IPS DF 6.9 (cell line): ENCODE data around the gene FBXL19.

Experiments used
- DNase-seq: peaks from one replicate; pipeline ENCODE4 v3.0.0-alpha.2; 2013; ENCODE audit warnings: low read depth, low spot score
- H3K27ac ChIP-seq: one replicate; pipeline ENCODE4 v1.5.1; 2013; ENCODE audit warnings: low read length, control low read depth
- H3K27me3 ChIP-seq: 2 replicates; pipeline ENCODE4 v1.6.1; 2013; ENCODE audit warnings: mild to moderate bottlenecking, low read length; ENCODE audit not compliant: control insufficient read depth, insufficient read depth
- H3K36me3 ChIP-seq: 2 replicates; pipeline ENCODE4 v1.6.1; 2013; ENCODE audit warnings: low read length; ENCODE audit not compliant: control insufficient read depth, insufficient read depth
- H3K4me1 ChIP-seq: 2 replicates; pipeline ENCODE4 v1.6.1; 2013; ENCODE audit warnings: low read length; ENCODE audit not compliant: control insufficient read depth, insufficient read depth
- H3K4me3 ChIP-seq: 2 replicates; pipeline ENCODE4 v1.5.1; 2013; ENCODE audit warnings: mild to moderate bottlenecking, low read length
- H3K9me3 ChIP-seq: 2 replicates; pipeline ENCODE4 v1.6.1; 2013; ENCODE audit warnings: low read length, inconsistent platforms; ENCODE audit not compliant: control insufficient read depth, insufficient read depth
- WGBS: extraction: QIAGEN DNeasy Blood & Tissue Kit; methylation state at CpG from one replicate; pipeline ENCODE4 v1.1.7; 2013; ENCODE audit warnings: mixed read lengths, missing lambda C conversion rate; ENCODE audit not compliant: insufficient read length, insufficient coverage; 5-methylcytosine and 5-hydroxymethylcytosine counted together

FBXL19 gene

GRCh38 chr16:30947859-30948666, 24.7 kb downstream of the FBXL19 start:
- H3K36me3 ChIP-seq, result peaks cover 7% of the 10 kb centered on the region
- H3K9me3 ChIP-seq, result no peaks in the 10 kb centered on the region
- WGBS, result no CpG with 5 or more reads among the region's 44 CpGs
- H3K4me3 ChIP-seq, result peak overlapping the region; percentile 55; the same call in 1 of the 2 replicates
- no peaks in the 10 kb centered on the region for H3K27me3 ChIP-seq
- peak; percentile 100 for DNase-seq
- peaks cover 8% of the 10 kb centered on the region for H3K4me1 ChIP-seq
- no peak overlapping the region for H3K27ac ChIP-seq

GRCh38 chr16:30948667-30949649, 25.6 kb downstream of the FBXL19 start, which contains the start of gene ORAI3:
Gene ORAI3 (plus strand): TSS chr16:30949068. CDS start chr16:30949290, 222 bp downstream.
- no peaks in the 10 kb centered on the region for H3K27me3 ChIP-seq
- no peak for DNase-seq
- H3K4me3 ChIP-seq, result peak within 1 kb of the TSS; percentile 55
- H3K4me1 ChIP-seq, result peaks cover 12% of the 10 kb centered on the region
- no peaks in the 10 kb centered on the region for H3K9me3 ChIP-seq
- H3K36me3 ChIP-seq, result peaks cover 4% of the 10 kb centered on the region
- WGBS, result no CpG with 5 or more reads among the region's 70 CpGs
- H3K27ac ChIP-seq, result no peak within 1 kb of the TSS

- peaks cover 4% of the 10 kb centered on the region; the same call in 1 of the 2 replicates for H3K36me3 ChIP-seq
- H3K4me3 ChIP-seq, result peak overlapping the region; percentile 55; the same call in 1 of the 2 replicates
- DNase-seq, result no peak
- H3K9me3 ChIP-seq, result no peaks in the 10 kb centered on the region
- no CpG with 5 or more reads among the region's 21 CpGs for WGBS
- H3K27me3 ChIP-seq, result no peaks in the 10 kb centered on the region
- H3K27ac ChIP-seq, result no peak overlapping the region
- peaks cover 12% of the 10 kb centered on the region for H3K4me1 ChIP-seq
Observed at GRCh38 chr16:30949650-30950515, 26.5 kb downstream of the FBXL19 start.

- peaks cover 4% of the 10 kb centered on the region; the same call in 1 of the 2 replicates for H3K36me3 ChIP-seq
- no CpG with 5 or more reads among the region's 8 CpGs for whole genome bisulfite sequencing
- no peaks in the 10 kb centered on the region for H3K27me3 ChIP-seq
- DNase-seq, result no peak
- no peaks in the 10 kb centered on the region for H3K9me3 ChIP-seq
- H3K4me3 ChIP-seq, result no peak overlapping the region
- H3K4me1 ChIP-seq, result peaks cover 12% of the 10 kb centered on the region
- H3K27ac ChIP-seq, result no peak overlapping the region
Observed at GRCh38 chr16:30950516-30951065, 27.2 kb downstream of the FBXL19 start.

GRCh38 chr16:30951193-30951592, 27.8 kb downstream of the FBXL19 start:
- Histone ChIP-seq H3K27ac (no peak overlapping the region), H3K27me3 (no peaks in the 10 kb centered on the region), H3K9me3 (no peaks in the 10 kb centered on the region), H3K36me3 (peaks cover 4% of the 10 kb centered on the region; the same call in 1 of the 2 replicates), H3K4me3 (no peak overlapping the region), H3K4me1 (peaks cover 12% of the 10 kb centered on the region)
- no CpG with 5 or more reads among the region's 1 CpG for WGBS
- DNase-seq, result no peak

- no peak overlapping the region for H3K27ac ChIP-seq
- peaks cover 10% of the 10 kb centered on the region for H3K4me1 ChIP-seq
- H3K4me3 ChIP-seq, result no peak overlapping the region
- no peak for DNase-seq
- WGBS, result no CpG with 5 or more reads among the region's 3 CpGs
- no peaks in the 10 kb centered on the region for H3K9me3 ChIP-seq
- H3K36me3 ChIP-seq, result peaks cover 2% of the 10 kb centered on the region; the same call in 1 of the 2 replicates
- H3K27me3 ChIP-seq, result no peaks in the 10 kb centered on the region
Observed at GRCh38 chr16:30951750-30952149, 28.4 kb downstream of the FBXL19 start.

GRCh38 chr16:30953111-30953510, 29.7 kb downstream of the FBXL19 start:
- Histone ChIP-seq H3K9me3 (no peaks in the 10 kb centered on the region), H3K4me1 (peaks cover 7% of the 10 kb centered on the region), H3K4me3 (no peak overlapping the region), H3K36me3 (no peaks in the 10 kb centered on the region), H3K27ac (no peak overlapping the region), H3K27me3 (no peaks in the 10 kb centered on the region)
- DNase-seq, result no peak
- WGBS, result no CpG with 5 or more reads among the region's 9 CpGs

- no peak overlapping the region for H3K27ac ChIP-seq
- no peaks in the 10 kb centered on the region for H3K27me3 ChIP-seq
- H3K9me3 ChIP-seq, result no peaks in the 10 kb centered on the region
- no peaks in the 10 kb centered on the region for H3K36me3 ChIP-seq
- WGBS, result no CpG with 5 or more reads among the region's 15 CpGs
- H3K4me1 ChIP-seq, result peaks cover 7% of the 10 kb centered on the region
- no peak overlapping the region for H3K4me3 ChIP-seq
- no peak for DNase-seq
Observed at GRCh38 chr16:30953511-30954124, 30.2 kb downstream of the FBXL19 start.

- DNase-seq, result no peak
- Histone ChIP-seq H3K27me3 (no peaks in the 10 kb centered on the region), H3K4me1 (peaks cover 7% of the 10 kb centered on the region), H3K27ac (no peak overlapping the region), H3K4me3 (no peak overlapping the region), H3K36me3 (peaks cover 3% of the 10 kb centered on the region; the same call in 1 of the 2 replicates), H3K9me3 (no peaks in the 10 kb centered on the region)
- WGBS, result no CpG with 5 or more reads among the region's 8 CpGs
Observed at GRCh38 chr16:30954993-30955392, 31.6 kb downstream of the FBXL19 start.
